OCI-LY7 (cell line): Measurements from ENCODE around the gene PITPNC1. TPM values are rescaled to one million over a fixed set of nuclear protein-coding genes. Genes with fewer than 3 reads are reported as not detected.

Experiments
- BruUV-seq: library from RNA; stranded (reverse); fragments of 400-500 nt; replicated peaks from 2 replicates; lab custom pipeline; 2021; lab: Mats Ljungman, UMichigan
- CTCF ChIA-PET: fragments of 300-600 bp; sonication (Branson Sonifier 250); formaldehyde crosslinking; loops from one replicate; lab custom pipeline; 2022; ENCODE audit warnings: antibody characterized with exemption; ENCODE audit not compliant: unreplicated experiment; lab: Charles Lee
- POLR2A ChIA-PET: fragments of 300-600 bp; sonication (Branson Sonifier 250); formaldehyde crosslinking; loops from one replicate; lab custom pipeline; 2022; ENCODE audit warnings: antibody characterized with exemption; lab: Charles Lee
- DNase-seq: peaks from one replicate; pipeline ENCODE4 v3.0.0-alpha.2; 2015; ENCODE audit warnings: low spot score
- H2AFZ ChIP-seq: fragments of 200-600 bp; sonication (generic), shearing (Covaris generic); 2 replicates; pipeline ENCODE4 v1.6.1; 2014; ENCODE audit warnings: mild to moderate bottlenecking, antibody characterized with exemption, low read length, moderate library complexity
- H3K27ac ChIP-seq: fragments of 200-600 bp; sonication (generic); 2 replicates; pipeline ENCODE4 v1.5.1; 2014; ENCODE audit warnings: mixed run types, low read depth, mild to moderate bottlenecking, moderate library complexity, low read length, inconsistent platforms; ENCODE audit not compliant: poor library complexity, severe bottlenecking
- H3K36me3 ChIP-seq: fragments of 200-600 bp; sonication (generic); 2 replicates; pipeline ENCODE4 v1.6.1; 2014; ENCODE audit warnings: mild to moderate bottlenecking, antibody characterized with exemption, low read length, moderate library complexity, mixed read lengths; ENCODE audit not compliant: insufficient read depth
- H3K4me1 ChIP-seq: fragments of 200-600 bp; sonication (generic); 2 replicates; pipeline ENCODE4 v1.5.1; 2014; ENCODE audit warnings: mild to moderate bottlenecking, low read length; ENCODE audit not compliant: insufficient read depth, poor library complexity, severe bottlenecking
- H3K4me2 ChIP-seq: fragments of 200-600 bp; sonication (generic); 2 replicates; pipeline ENCODE4 v1.6.1; 2014; ENCODE audit warnings: mild to moderate bottlenecking, low read length
- H3K4me3 ChIP-seq: fragments of 200-600 bp; sonication (generic); 2 replicates; pipeline ENCODE4 v1.5.1; 2014; ENCODE audit warnings: mild to moderate bottlenecking, low read depth, low read length; ENCODE audit not compliant: poor library complexity, severe bottlenecking
- H3K79me2 ChIP-seq: fragments of 200-600 bp; sonication (generic); 2 replicates; pipeline ENCODE4 v1.6.1; 2016; ENCODE audit warnings: low read depth, mild to moderate bottlenecking, low read length, moderate library complexity, mixed read lengths; ENCODE audit not compliant: insufficient read depth
- H3K9me2 ChIP-seq: fragments of 200-600 bp; sonication (generic); 2 replicates; pipeline ENCODE4 v1.6.1; 2016; ENCODE audit warnings: mild to moderate bottlenecking, low read length, mixed read lengths; ENCODE audit not compliant: insufficient read depth
- H3K9me3 ChIP-seq: fragments of 200-600 bp; sonication (generic); 2 replicates; pipeline ENCODE4 v1.6.1; 2014; ENCODE audit warnings: mild to moderate bottlenecking, mixed run types, low read length, mixed read lengths
- H4K20me1 ChIP-seq: fragments of 200-600 bp; sonication (generic); 2 replicates; pipeline ENCODE4 v1.6.1; 2014; ENCODE audit warnings: mild to moderate bottlenecking, antibody characterized with exemption, low read length, moderate library complexity, mixed read lengths; ENCODE audit not compliant: insufficient read depth
- CTCF ChIP-seq: fragments of 200-600 bp; sonication (generic); conservative IDR thresholded peaks from 2 replicates; pipeline ENCODE4 v1.5.1; 2014; ENCODE audit warnings: mild to moderate bottlenecking, antibody characterized with exemption, low read length, moderate library complexity, mixed read lengths
- EZH2phosphoT487 ChIP-seq: fragments of 200-600 bp; sonication (generic); IDR thresholded peaks from 2 replicates; pipeline ENCODE4 v1.6.1; 2018; ENCODE audit warnings: low read depth, borderline replicate concordance, mild to moderate bottlenecking, mixed run types, antibody characterized with exemption, low read length, moderate library complexity, mixed read lengths
- intact Hi-C: fragments of 100-400 bp; cut with micrococcal nuclease; formaldehyde crosslinking; loops from one replicate; pipeline ENCODE4 v1.10.0; 2022; ENCODE audit not compliant: unreplicated experiment
- total RNA-seq, 2 experiments: library from RNA; depleted of rRNA in 1 of 2; stranded (reverse); fragments of >200 nt in 1 of 2; shearing (Covaris generic) in 1 of 2; gene quantifications; 2 replicates each; pipeline ENCODE4 v1.2.3, GENCODE V29; 2014 to 2022

Gene PITPNC1
- total RNA-seq, 2 experiments from 2014 or later, result 14.3 to 21.1 TPM

GRCh38 chr17:67655478-67656148 is 278.5 kb downstream of the PITPNC1 start:
- Histone ChIP-seq H4K20me1 (no peaks in the 10 kb centered on the region), H3K79me2 (no peaks in the 10 kb centered on the region), H3K9me2 (no peaks in the 10 kb centered on the region), H3K36me3 (no peaks in the 10 kb centered on the region), H3K4me2 (no peak overlapping the region), H3K4me3 (no peak overlapping the region), H2AFZ (no peak overlapping the region), H3K9me3 (peaks cover 7% of the 10 kb centered on the region; the same call in 1 of the 2 replicates), H3K27ac (no peak overlapping the region), H3K4me1 (no peaks in the 10 kb centered on the region)
- no peak for DNase-seq
- intact Hi-C loops, result no loop called here
- CTCF ChIA-PET, result no interaction called here
- no TSS peak for BruUV-seq
- POLR2A ChIA-PET, result no interaction called here
- no peak for TF ChIP-seq EZH2phosphoT487
- TF ChIP-seq CTCF, result no peak

- Histone ChIP-seq H3K36me3 (no peaks in the 10 kb centered on the region), H4K20me1 (no peaks in the 10 kb centered on the region), H3K79me2 (no peaks in the 10 kb centered on the region), H3K4me1 (no peaks in the 10 kb centered on the region), H3K27ac (no peak overlapping the region), H3K4me3 (no peak overlapping the region), H2AFZ (no peak overlapping the region), H3K9me2 (no peaks in the 10 kb centered on the region), H3K9me3 (peaks cover 7% of the 10 kb centered on the region; the same call in 1 of the 2 replicates), H3K4me2 (no peak overlapping the region)
- ChIA-PET POLR2A (interaction anchor here (0.5 to 0.9 kb wide), 2 partner anchors 10 to 11 kb away, joined by 5 to 6 read pairs; no protein-coding TSS in a partner anchor), CTCF (no interaction called here)
- DNase-seq, result no peak
- no peak for TF ChIP-seq CTCF
- no TSS peak for BruUV-seq
- intact Hi-C loops, result no loop called here
Observed at GRCh38 chr17:67656494-67657203, 279.6 kb downstream of the PITPNC1 start.

- Histone ChIP-seq H2AFZ (no peak overlapping the region), H4K20me1 (no peaks in the 10 kb centered on the region), H3K4me2 (no peak overlapping the region), H3K79me2 (no peaks in the 10 kb centered on the region), H3K27ac (no peak overlapping the region), H3K9me2 (no peaks in the 10 kb centered on the region), H3K36me3 (no peaks in the 10 kb centered on the region), H3K4me1 (no peaks in the 10 kb centered on the region), H3K4me3 (no peak overlapping the region), H3K9me3 (peaks cover 7% of the 10 kb centered on the region; the same call in 1 of the 2 replicates)
- POLR2A ChIA-PET, result interaction anchor here (0.9 kb wide), 1 partner anchor 12 kb away, joined by 6 read pairs; no protein-coding TSS in a partner anchor
- intact Hi-C loops, result no loop called here
- BruUV-seq, result no TSS peak
- CTCF ChIA-PET, result no interaction called here
- no peak for TF ChIP-seq CTCF
- no peak for TF ChIP-seq EZH2phosphoT487
- DNase-seq, result no peak
Observed at GRCh38 chr17:67657596-67657995, 280.5 kb downstream of the PITPNC1 start.
